Mucosa of rectum (tissue), 2 donors: ENCODE data around the gene CRELD1.

Experiments
- H3K27ac ChIP-seq, 2 donors: one replicate each; pipeline ENCODE4 v1.7.0; 2013; ENCODE audit warnings: inconsistent platforms in 2 of 2, low read depth in 2 of 2, low read length in 2 of 2
- H3K27me3 ChIP-seq, 2 donors: one replicate each; pipeline ENCODE4 v1.7.0; 2013; ENCODE audit warnings: low read length in 2 of 2; ENCODE audit not compliant: control insufficient read depth in 2 of 2, insufficient read depth in 2 of 2
- H3K36me3 ChIP-seq, 2 donors: one replicate each; pipeline ENCODE4 v1.7.0; 2013; ENCODE audit warnings: low read length in 2 of 2; ENCODE audit not compliant: control insufficient read depth in 2 of 2, insufficient read depth in 2 of 2
- H3K4me1 ChIP-seq, 2 donors: one replicate each; pipeline ENCODE4 v1.7.0; 2013; ENCODE audit warnings: low read length in 2 of 2, mild to moderate bottlenecking in 1 of 2; ENCODE audit not compliant: control insufficient read depth in 2 of 2, insufficient read depth in 2 of 2
- H3K4me3 ChIP-seq, 2 donors: one replicate each; pipeline ENCODE4 v1.7.0; 2013; ENCODE audit warnings: low read length in 2 of 2
- H3K9ac ChIP-seq, 2 donors: one replicate each; pipeline ENCODE4 v1.7.0; 2013; ENCODE audit warnings: low read length in 2 of 2, low read depth in 1 of 2, mild to moderate bottlenecking in 1 of 2
- H3K9me3 ChIP-seq, 2 donors: one replicate each; pipeline ENCODE4 v1.7.0; 2013; ENCODE audit warnings: low read length in 2 of 2; ENCODE audit not compliant: control insufficient read depth in 2 of 2
- donor health status: healthy.
- donor health status: Normal muscosa, but diverticular disease.

Gene CRELD1

DNA sequence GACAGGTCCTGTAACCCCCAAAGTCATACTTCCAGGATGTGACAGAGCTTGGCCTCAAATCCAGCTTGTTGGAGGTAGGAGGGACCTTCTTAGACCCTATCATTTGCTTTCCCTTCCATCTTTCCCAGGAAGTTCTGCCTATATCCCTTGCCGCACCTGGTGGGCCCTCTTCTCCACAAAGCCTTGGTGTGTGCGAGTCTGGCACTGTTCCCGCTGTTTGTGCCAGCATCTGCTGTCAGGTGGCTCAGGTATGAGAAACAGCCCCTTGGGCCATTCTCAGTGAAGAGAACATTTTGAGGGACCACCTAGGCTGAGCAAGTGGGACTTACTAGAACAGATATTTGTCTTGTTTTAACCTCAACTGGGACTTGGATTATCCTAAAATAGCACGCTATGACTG is 29.7 kb upstream of the CRELD1 start:
- H3K9ac ChIP-seq, result peak overlapping the region; percentile 88 to 91
- peaks cover 23 to 26% of the 10 kb centered on the region in 2 donors for H3K36me3 ChIP-seq
- no peaks in the 10 kb centered on the region for H3K27me3 ChIP-seq
- peaks cover 24 to 40% of the 10 kb centered on the region in 2 donors for H3K4me1 ChIP-seq
- H3K9me3 ChIP-seq, result no peaks in the 10 kb centered on the region
- H3K4me3 ChIP-seq, result peak overlapping the region; percentile 77 to 87
- peak overlapping the region in 1 of 2 donors; percentile 82 for H3K27ac ChIP-seq

GRCh38 chr3:9906480-9906879 is 27.2 kb upstream of the CRELD1 start:
- Histone ChIP-seq H3K36me3 (peaks cover 25 to 37% of the 10 kb centered on the region in 2 donors), H3K4me1 (peaks cover 15 to 23% of the 10 kb centered on the region in 2 donors), H3K9me3 (no peaks in the 10 kb centered on the region), H3K27me3 (no peaks in the 10 kb centered on the region), H3K9ac (no peak overlapping the region), H3K27ac (no peak overlapping the region), H3K4me3 (no peak overlapping the region)

DNA sequence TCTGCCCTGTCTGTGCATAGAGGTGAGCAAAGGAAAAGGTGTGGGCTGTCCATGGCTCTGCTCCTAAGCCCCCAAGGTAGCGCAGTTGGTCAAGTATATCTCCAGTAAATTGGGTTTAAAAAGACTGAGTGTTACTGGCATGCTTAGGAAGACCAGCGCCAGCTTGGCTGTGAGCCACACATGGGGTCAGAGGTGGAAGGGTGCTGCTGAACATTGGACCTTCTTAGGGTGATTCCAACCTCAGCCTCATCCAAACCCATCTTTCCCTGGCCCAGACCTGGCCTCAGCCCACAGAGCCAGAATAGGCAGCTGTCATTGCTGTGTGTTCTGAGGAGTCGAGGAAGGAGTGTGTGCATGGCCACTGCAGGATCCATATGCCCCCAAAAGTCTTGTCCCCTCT is 25.3 kb upstream of the CRELD1 start:
- Histone ChIP-seq H3K27me3 (no peaks in the 10 kb centered on the region), H3K4me3 (no peak overlapping the region), H3K27ac (no peak overlapping the region), H3K4me1 (peaks cover 4 to 8% of the 10 kb centered on the region in 2 donors), H3K9ac (no peak overlapping the region), H3K36me3 (peaks cover 36 to 44% of the 10 kb centered on the region in 2 donors), H3K9me3 (no peaks in the 10 kb centered on the region)

GRCh38 chr3:9909221-9910013 is 24.2 kb upstream of the CRELD1 start:
- no peak overlapping the region for H3K9ac ChIP-seq
- H3K4me1 ChIP-seq, result peaks cover 2 to 9% of the 10 kb centered on the region in 2 donors
- H3K27me3 ChIP-seq, result no peaks in the 10 kb centered on the region

DNA sequence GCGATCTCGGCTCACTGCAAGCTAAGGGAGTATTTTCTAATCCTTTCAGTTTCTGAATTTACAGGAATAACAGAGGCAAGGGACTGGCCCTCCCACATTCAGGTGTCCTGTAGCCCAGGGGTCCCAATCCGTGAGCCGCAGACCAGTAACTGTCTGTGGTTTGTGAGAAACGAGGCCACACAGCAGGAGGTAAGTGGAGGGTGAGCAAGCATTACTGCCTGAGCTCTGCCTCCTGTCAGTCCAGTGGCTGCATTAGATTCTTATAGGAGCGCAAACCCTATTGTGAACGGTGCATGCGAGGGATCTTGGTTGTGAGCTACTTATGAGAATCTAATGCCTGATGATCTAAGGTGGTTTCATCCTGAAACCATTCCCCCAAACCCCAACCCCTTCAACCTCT is 21.8 kb upstream of the CRELD1 start:
- Histone ChIP-seq H3K4me1 (peaks cover 23 to 25% of the 10 kb centered on the region in 2 donors), H3K36me3 (peaks cover 29 to 37% of the 10 kb centered on the region in 2 donors), H3K4me3 (no peak overlapping the region), H3K9ac (no peak overlapping the region), H3K27ac (no peak overlapping the region), H3K9me3 (no peaks in the 10 kb centered on the region), H3K27me3 (no peaks in the 10 kb centered on the region)

More at GRCh38 chr3:9909221-9910013, 24.2 kb upstream of the CRELD1 start:
- H3K36me3 ChIP-seq, result peaks cover 36 to 44% of the 10 kb centered on the region in 2 donors
- no peaks in the 10 kb centered on the region for H3K9me3 ChIP-seq
- no peak overlapping the region for H3K27ac ChIP-seq
- no peak overlapping the region for H3K4me3 ChIP-seq

DNA sequence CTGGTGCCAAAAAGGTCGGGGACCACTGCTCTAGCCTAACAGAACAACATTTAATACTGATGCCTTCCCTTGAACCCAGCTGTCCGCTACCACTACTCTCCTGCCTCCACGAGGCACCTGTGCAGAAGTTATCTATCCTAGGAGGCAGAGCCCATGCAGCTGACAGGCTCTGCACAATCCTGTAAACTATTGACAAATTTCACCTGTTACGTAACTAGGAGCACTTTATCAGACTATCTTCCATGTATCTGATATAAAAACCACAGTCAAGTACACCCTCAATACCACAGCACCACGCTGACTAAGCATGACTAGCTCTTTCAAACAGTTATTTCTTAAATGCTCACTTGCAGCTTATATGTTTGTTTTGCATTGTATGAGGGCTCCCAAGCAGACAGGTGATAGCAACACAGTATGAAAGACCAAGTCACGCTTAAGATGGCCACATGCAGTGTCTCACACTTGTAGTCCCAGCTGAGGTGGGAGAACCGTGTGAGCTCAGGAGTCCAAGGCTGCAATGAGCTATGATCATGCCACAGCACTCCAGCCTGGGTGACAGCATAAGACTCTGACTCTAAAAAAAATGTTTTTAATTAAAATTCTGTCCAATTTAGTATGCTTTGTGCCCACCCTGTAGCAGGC is 21.2 kb upstream of the CRELD1 start:
- no peak overlapping the region for H3K27ac ChIP-seq
- H3K9ac ChIP-seq, result no peak overlapping the region
- H3K4me3 ChIP-seq, result no peak overlapping the region
- H3K27me3 ChIP-seq, result no peaks in the 10 kb centered on the region
- H3K9me3 ChIP-seq, result no peaks in the 10 kb centered on the region
- H3K4me1 ChIP-seq, result peaks cover 27 to 28% of the 10 kb centered on the region in 2 donors
- H3K36me3 ChIP-seq, result peaks cover 27 to 33% of the 10 kb centered on the region in 2 donors

GRCh38 chr3:9913601-9914000 is 20.0 kb upstream of the CRELD1 start:
- no peak overlapping the region for H3K27ac ChIP-seq
- peaks cover 33 to 35% of the 10 kb centered on the region in 2 donors for H3K4me1 ChIP-seq
- H3K4me3 ChIP-seq, result no peak overlapping the region
- no peaks in the 10 kb centered on the region for H3K9me3 ChIP-seq
- H3K9ac ChIP-seq, result peak overlapping the region in 1 of 2 donors; percentile 10
- no peaks in the 10 kb centered on the region for H3K27me3 ChIP-seq
- peaks cover 16 to 21% of the 10 kb centered on the region in 2 donors for H3K36me3 ChIP-seq

DNA sequence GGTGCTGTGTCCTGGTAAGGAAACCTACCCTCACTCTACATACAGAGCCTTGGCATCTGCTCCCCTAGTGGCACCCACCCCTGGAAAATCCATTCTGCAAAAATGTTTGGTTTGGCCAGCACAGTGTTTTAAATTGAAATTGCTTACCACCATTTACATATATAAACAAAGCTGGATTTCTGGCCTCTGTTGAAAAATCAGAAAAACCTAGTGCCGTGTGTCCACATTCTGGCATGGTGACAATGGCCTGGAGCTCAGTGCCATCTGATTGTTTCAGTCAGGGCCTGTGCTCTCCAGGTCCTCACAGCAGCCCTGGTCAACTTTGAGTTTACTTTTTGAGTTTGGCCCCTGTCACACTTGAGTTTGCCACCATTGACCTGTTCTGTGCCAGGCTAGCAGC is 19.6 kb upstream of the CRELD1 start:
- no peaks in the 10 kb centered on the region for H3K9me3 ChIP-seq
- H3K4me1 ChIP-seq, result peaks cover 33 to 35% of the 10 kb centered on the region in 2 donors
- H3K4me3 ChIP-seq, result no peak overlapping the region
- H3K36me3 ChIP-seq, result peaks cover 13 to 17% of the 10 kb centered on the region in 2 donors
- no peaks in the 10 kb centered on the region for H3K27me3 ChIP-seq
- peak overlapping the region; percentile 10 to 77 for H3K9ac ChIP-seq
- no peak overlapping the region for H3K27ac ChIP-seq

DNA sequence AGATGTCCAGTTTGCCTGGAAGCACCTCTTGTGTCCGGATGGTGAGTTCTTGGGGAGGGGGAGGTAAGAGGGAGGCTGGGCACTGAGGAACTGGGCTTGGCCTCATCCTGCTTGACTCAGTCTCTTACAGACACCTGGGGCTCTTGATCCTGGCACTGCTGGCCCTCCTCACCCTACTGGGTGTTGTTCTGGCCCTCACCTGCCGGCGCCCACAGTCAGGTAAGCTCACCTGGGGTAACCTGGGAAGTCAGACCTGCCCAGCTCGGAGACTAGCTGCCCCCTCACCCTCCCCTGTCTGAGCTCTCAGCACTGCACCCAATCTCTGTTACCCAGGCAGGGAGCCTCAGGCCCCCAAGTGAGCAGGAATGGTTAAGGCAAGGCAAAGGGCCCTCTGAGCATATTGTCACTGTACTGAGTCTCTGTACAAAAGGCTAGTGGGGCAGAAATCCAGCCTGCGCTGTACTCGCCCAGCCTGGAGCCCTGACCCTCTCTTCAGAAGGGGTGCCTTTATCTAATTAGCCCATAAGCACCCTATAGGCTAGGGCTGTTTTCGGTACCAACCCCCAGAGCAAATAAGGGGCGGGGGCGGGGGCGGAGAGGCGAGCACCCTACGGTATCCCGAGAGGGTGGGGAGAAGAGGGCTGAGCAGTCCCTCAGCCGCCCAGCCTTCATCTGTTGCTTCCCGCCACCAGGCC is 18.9 kb upstream of the CRELD1 start:
- Histone ChIP-seq H3K9me3 (no peaks in the 10 kb centered on the region), H3K4me3 (peak overlapping the region; percentile 44 to 73), H3K9ac (peak overlapping the region; percentile 32 to 77), H3K27me3 (no peaks in the 10 kb centered on the region), H3K27ac (peak overlapping the region; percentile 86 to 93), H3K4me1 (peaks cover 33 to 35% of the 10 kb centered on the region in 2 donors), H3K36me3 (peaks cover 13 to 15% of the 10 kb centered on the region in 2 donors)
